Gastrocnemius medialis (tissue), 4 donors: ENCODE measurements around the gene OR2F2. TPM values are rescaled to one million over a fixed set of nuclear protein-coding genes. Genes with fewer than 3 reads are reported as not detected.

Experiments used
- ATAC-seq, 2 donors: fragments of 150-250 bp; one replicate each; pipeline ENCODE4 v1.9.1; 2016
- DNase-seq, 2 donors: peaks; one replicate each; pipeline ENCODE4 v3.0.0-alpha.2; 2019
- H3K27ac ChIP-seq, 4 donors: fragments of 200-600 bp; sonication (generic); 1 replicate in 1 of 4; 2 replicates in 3 of 4; pipeline ENCODE4 v1.5.1; 2016 to 2018; ENCODE audit warnings: mild to moderate bottlenecking in 2 of 4, moderate library complexity in 1 of 4
- H3K27me3 ChIP-seq, 3 donors: fragments of 200-600 bp; sonication (generic) in 2 of 3; 1 replicate in 1 of 3; 2 replicates in 2 of 3; pipeline versions ENCODE4 v1.5.1 to v1.6.0; 2016 to 2019; ENCODE audit warnings: mild to moderate bottlenecking in 1 of 3, moderate library complexity in 1 of 3
- H3K36me3 ChIP-seq, 2 donors: fragments of 200-600 bp; sonication (generic) in 1 of 2; one replicate each; pipeline ENCODE4 v1.5.1; 2017 to 2018
- H3K4me1 ChIP-seq, 2 donors: fragments of 200-600 bp; sonication (generic) in 1 of 2; one replicate each; pipeline ENCODE4 v1.5.1; 2016 to 2017; ENCODE audit warnings: mild to moderate bottlenecking in 2 of 2
- H3K4me3 ChIP-seq, 4 donors: fragments of 200-600 bp; sonication (generic) in 3 of 4; 1 replicate in 1 of 4; 2 replicates in 3 of 4; pipeline ENCODE4 v1.5.1; 2016 to 2019; ENCODE audit warnings: mild to moderate bottlenecking in 2 of 4
- H3K9me3 ChIP-seq, 3 donors: fragments of 200-600 bp; sonication (generic) in 2 of 3; 1 replicate in 1 of 3; 2 replicates in 2 of 3; pipeline ENCODE4 v1.5.1; 2016 to 2019
- CTCF ChIP-seq, 5 experiments: fragments of 450-650 bp in 3 of 5; fragments of 200-600 bp in 2 of 5; sonication (generic) in 2 of 5; IDR thresholded peaks in 4 of 5; conservative IDR thresholded peaks in 1 of 5; 1 replicate in 4 of 5; 2 replicates in 1 of 5; pipeline ENCODE4 v1.5.1; 2016 to 2019; ENCODE audit warnings: antibody characterized with exemption in 5 of 5, mild to moderate bottlenecking in 3 of 5, moderate library complexity in 3 of 5
- POLR2A ChIP-seq, 2 donors: fragments of 450-650 bp; IDR thresholded peaks; one replicate each; pipeline ENCODE4 v1.6.1; 2017; ENCODE audit warnings: antibody characterized with exemption in 2 of 2, mild to moderate bottlenecking in 2 of 2, moderate library complexity in 2 of 2
- in situ Hi-C, 4 donors: fragments of 200-750 bp; cut with MboI; loops; one replicate each; pipeline versions ENCODE4 v1.15.0 to v1.8.0; 2017; ENCODE audit warnings: low sequenced_read_pairs in 4 of 4
- intact Hi-C: fragments of 100-400 bp; cut with DNase I; formaldehyde crosslinking; loops from one replicate; pipeline ENCODE4 v1.15.1; 2023; ENCODE audit warnings: low total_unique reads
- total RNA-seq, 4 donors: library from RNA; depleted of rRNA; stranded (reverse); fragments of >200 nt; gene quantifications; one replicate each; pipeline versions ENCODE4 v1.1.0 to v1.2.3, GENCODE V29; 2016

Gene OR2F2
- total RNA-seq, 4 donors from 2014 or later = not detected

- DNase-seq = no peak
- TF ChIP-seq POLR2A (IDR thresholded peaks at IDR 0.05) (no peak), CTCF (IDR thresholded peaks at IDR 0.05 in 4 of 5, conservative IDR thresholded peaks at IDR 0.05 in 1 of 5) (no peak)
- no peaks in the 10 kb centered on the region for H3K4me1 ChIP-seq
- no peak overlapping the region for H3K27ac ChIP-seq
- ATAC-seq = no peak
- in situ Hi-C loops (no loop called here), intact Hi-C loops (no loop called here)
- H3K36me3 ChIP-seq = no peaks in the 10 kb centered on the region
- no peak overlapping the region for H3K4me3 ChIP-seq
- H3K27me3 ChIP-seq = no peaks in the 10 kb centered on the region
- H3K9me3 ChIP-seq = no peaks in the 10 kb centered on the region
Measured at GRCh38 chr7:143936087-143937009, 1.3 kb downstream of the OR2F2 start.

GRCh38 chr7:143938379-143939243 lies 3.6 kb downstream of the OR2F2 start:
- no peaks in the 10 kb centered on the region for H3K4me1 ChIP-seq
- DNase-seq = no peak
- in situ Hi-C loops (no loop called here), intact Hi-C loops (no loop called here)
- no peaks in the 10 kb centered on the region for H3K9me3 ChIP-seq
- no peaks in the 10 kb centered on the region for H3K27me3 ChIP-seq
- no peak for ATAC-seq
- no peak overlapping the region for H3K4me3 ChIP-seq
- H3K36me3 ChIP-seq = no peaks in the 10 kb centered on the region
- no peak for TF ChIP-seq CTCF (IDR thresholded peaks at IDR 0.05 in 4 of 5, conservative IDR thresholded peaks at IDR 0.05 in 1 of 5)
- TF ChIP-seq POLR2A (IDR thresholded peaks at IDR 0.05) = no peak
- H3K27ac ChIP-seq = no peak overlapping the region

GRCh38 chr7:143945423-143945822 lies 10.4 kb downstream of the OR2F2 start:
- Histone ChIP-seq H3K36me3 (no peaks in the 10 kb centered on the region), H3K9me3 (no peaks in the 10 kb centered on the region), H3K27ac (no peak overlapping the region), H3K4me1 (no peaks in the 10 kb centered on the region), H3K27me3 (no peaks in the 10 kb centered on the region), H3K4me3 (no peak overlapping the region)
- in situ Hi-C loops = no loop called here
- no peak for DNase-seq
- no peak for ATAC-seq
- TF ChIP-seq CTCF (IDR thresholded peaks at IDR 0.05 in 4 of 5, conservative IDR thresholded peaks at IDR 0.05 in 1 of 5) (no peak), POLR2A (IDR thresholded peaks at IDR 0.05) (no peak)
- intact Hi-C loops = no loop called here

- Histone ChIP-seq H3K9me3 (no peaks in the 10 kb centered on the region), H3K27me3 (no peaks in the 10 kb centered on the region), H3K27ac (no peak overlapping the region), H3K4me1 (no peaks in the 10 kb centered on the region), H3K4me3 (no peak overlapping the region), H3K36me3 (no peaks in the 10 kb centered on the region)
- no peak for TF ChIP-seq CTCF (IDR thresholded peaks at IDR 0.05 in 4 of 5, conservative IDR thresholded peaks at IDR 0.05 in 1 of 5)
- TF ChIP-seq POLR2A (IDR thresholded peaks at IDR 0.05) = no peak
- ATAC-seq (no peak), DNase-seq (no peak)
- intact Hi-C loops = no loop called here
- in situ Hi-C loops = no loop called here
Measured at GRCh38 chr7:143947111-143947510, 12.1 kb downstream of the OR2F2 start.
